OCI-LY3 (cell line): Measurements from ENCODE around the gene LHPP.

ENCODE experiments used
- H2AFZ ChIP-seq: fragments of 200-600, 300-600 bp; shearing (Covaris generic); 2 replicates; pipeline ENCODE4 v1.6.0; 2014; ENCODE audit warnings: antibody characterized with exemption, low read depth, low read length
- H3K27ac ChIP-seq: fragments of 200-600, 300-600 bp; sonication (generic); 2 replicates; pipeline ENCODE4 v1.5.1; 2014; ENCODE audit warnings: mild to moderate bottlenecking, low read length, moderate library complexity, mixed read lengths
- H3K27me3 ChIP-seq: fragments of 200-600, 300-600 bp; sonication (generic); 2 replicates; pipeline ENCODE4 v1.6.1; 2014; ENCODE audit warnings: low read depth, low read length, mixed read lengths
- H3K36me3 ChIP-seq: fragments of 200-600, 300-600 bp; sonication (generic); replicated peaks from 2 replicates; pipeline ENCODE3; 2014; ENCODE audit warnings: low read depth, low read length, mixed read lengths
- H3K4me1 ChIP-seq: fragments of 300-600, 200-600 bp; sonication (generic); 2 replicates; pipeline ENCODE4 v1.6.1; 2014; ENCODE audit warnings: low read length, mixed read lengths
- H3K4me2 ChIP-seq: fragments of 200-600, 300-600 bp; sonication (generic); 2 replicates; pipeline ENCODE4 v1.6.1; 2014; ENCODE audit warnings: low read length, mixed read lengths
- H3K4me3 ChIP-seq: fragments of 300-600, 200-600 bp; sonication (generic); 2 replicates; pipeline ENCODE4 v1.5.1; 2014; ENCODE audit warnings: antibody characterized with exemption, mild to moderate bottlenecking, low read length, moderate library complexity
- H3K79me2 ChIP-seq: fragments of 300-600, 200-600 bp; shearing (Covaris generic); 2 replicates; pipeline ENCODE4 v1.6.1; 2014; ENCODE audit warnings: mild to moderate bottlenecking, low read length, mixed read lengths
- H3K9ac ChIP-seq: fragments of 300-600, 200-600 bp; shearing (Covaris generic); 2 replicates; pipeline ENCODE4 v1.6.0; 2014; ENCODE audit warnings: mild to moderate bottlenecking, low read length, moderate library complexity
- H3K9me3 ChIP-seq: fragments of 200-600, 300-600 bp; shearing (Covaris generic); 2 replicates; pipeline ENCODE4 v1.6.1; 2014; ENCODE audit warnings: low read length, mixed read lengths; ENCODE audit not compliant: insufficient read depth
- H4K20me1 ChIP-seq: fragments of 200-600, 300-600 bp; sonication (generic); 2 replicates; pipeline ENCODE4 v1.6.1; 2016; ENCODE audit warnings: low read length, mixed read lengths; ENCODE audit not compliant: insufficient read depth
- CTCF ChIP-seq: fragments of 200-600, 300-600 bp; sonication (generic); IDR thresholded peaks from 2 replicates; pipeline ENCODE4 v1.5.1; 2014; ENCODE audit warnings: antibody characterized with exemption, low read length, low read depth
- EZH2phosphoT487 ChIP-seq: fragments of 200-600 bp; shearing (Covaris generic); IDR thresholded peaks from 2 replicates; pipeline ENCODE4 v1.6.1; 2018; ENCODE audit warnings: antibody characterized with exemption, mixed run types, low read depth

LHPP gene

GRCh38 chr10:124492266-124492665, 30.6 kb downstream of the LHPP start:
- Histone ChIP-seq H3K27me3 (no peaks in the 10 kb centered on the region), H3K4me2 (no peak overlapping the region), H3K4me3 (no peak overlapping the region), H3K9ac (no peak overlapping the region), H4K20me1 (no peaks in the 10 kb centered on the region), H3K79me2 (no peaks in the 10 kb centered on the region), H3K36me3 (no peaks in the 10 kb centered on the region), H3K9me3 (no peaks in the 10 kb centered on the region), H3K4me1 (no peaks in the 10 kb centered on the region), H3K27ac (no peak overlapping the region), H2AFZ (no peak overlapping the region)
- no peak for TF ChIP-seq EZH2phosphoT487
- TF ChIP-seq CTCF, result no peak

- Histone ChIP-seq H3K4me1 (no peaks in the 10 kb centered on the region), H3K4me2 (no peak overlapping the region), H2AFZ (no peak overlapping the region), H3K27me3 (no peaks in the 10 kb centered on the region), H4K20me1 (no peaks in the 10 kb centered on the region), H3K27ac (no peak overlapping the region), H3K36me3 (no peaks in the 10 kb centered on the region), H3K4me3 (no peak overlapping the region), H3K9me3 (no peaks in the 10 kb centered on the region), H3K9ac (no peak overlapping the region), H3K79me2 (no peaks in the 10 kb centered on the region)
- no peak for TF ChIP-seq CTCF
- no peak for TF ChIP-seq EZH2phosphoT487
Measured at GRCh38 chr10:124493214-124493882, 31.7 kb downstream of the LHPP start.

DNA sequence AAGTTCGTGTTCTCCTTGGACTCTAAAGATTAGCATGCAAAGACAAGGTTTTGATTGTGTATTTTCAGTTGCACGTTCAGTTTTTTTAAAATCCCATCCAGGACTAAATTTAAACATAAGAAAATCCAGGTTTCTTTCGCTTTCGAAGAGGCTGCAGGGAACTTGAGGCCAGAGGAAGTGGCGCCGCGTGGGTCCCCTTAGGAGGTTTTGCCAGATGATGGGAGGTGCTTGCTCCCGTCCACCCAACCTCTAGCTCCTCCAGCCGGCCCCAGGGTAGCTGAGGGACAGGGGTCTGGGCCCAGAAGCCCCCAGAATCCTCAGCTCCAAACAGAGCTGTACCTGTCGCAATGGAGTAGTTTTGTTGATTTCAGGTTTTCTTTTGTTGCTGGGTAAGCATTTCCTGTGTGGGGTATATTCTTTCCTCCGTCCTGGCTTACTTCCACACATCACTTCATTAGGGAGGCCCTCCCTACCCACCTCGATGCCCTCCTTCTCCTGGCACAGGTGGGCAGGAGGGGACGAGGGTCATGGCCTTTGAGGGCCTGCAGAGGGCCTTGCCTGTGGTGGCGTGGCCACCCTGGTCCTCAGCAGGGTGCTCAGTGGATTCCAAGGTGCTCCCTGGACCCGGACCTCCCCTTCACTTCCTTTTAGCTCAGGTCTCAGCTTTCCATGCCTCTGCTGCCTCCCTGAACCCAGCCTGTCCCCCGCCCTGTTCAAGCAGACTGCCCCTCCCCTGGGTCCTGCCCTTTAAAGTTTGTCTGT, 32.6 kb downstream of the LHPP start:
- Histone ChIP-seq H4K20me1 (no peaks in the 10 kb centered on the region), H3K9ac (no peak overlapping the region), H2AFZ (no peak overlapping the region), H3K27me3 (no peaks in the 10 kb centered on the region), H3K9me3 (no peaks in the 10 kb centered on the region), H3K4me2 (no peak overlapping the region), H3K4me3 (no peak overlapping the region), H3K27ac (no peak overlapping the region), H3K36me3 (no peaks in the 10 kb centered on the region), H3K4me1 (no peaks in the 10 kb centered on the region), H3K79me2 (no peaks in the 10 kb centered on the region)
- TF ChIP-seq CTCF (no peak), EZH2phosphoT487 (no peak)

GRCh38 chr10:124495162-124495561, 33.5 kb downstream of the LHPP start:
- Histone ChIP-seq H3K36me3 (no peaks in the 10 kb centered on the region), H3K27ac (no peak overlapping the region), H4K20me1 (no peaks in the 10 kb centered on the region), H3K4me1 (no peaks in the 10 kb centered on the region), H3K4me2 (no peak overlapping the region), H3K9ac (no peak overlapping the region), H3K9me3 (no peaks in the 10 kb centered on the region), H3K4me3 (no peak overlapping the region), H3K79me2 (no peaks in the 10 kb centered on the region), H3K27me3 (no peaks in the 10 kb centered on the region), H2AFZ (no peak overlapping the region)
- no peak for TF ChIP-seq CTCF
- no peak for TF ChIP-seq EZH2phosphoT487
